ENCODE data around the gene AFF4.

The AFF4 gene

DNA sequence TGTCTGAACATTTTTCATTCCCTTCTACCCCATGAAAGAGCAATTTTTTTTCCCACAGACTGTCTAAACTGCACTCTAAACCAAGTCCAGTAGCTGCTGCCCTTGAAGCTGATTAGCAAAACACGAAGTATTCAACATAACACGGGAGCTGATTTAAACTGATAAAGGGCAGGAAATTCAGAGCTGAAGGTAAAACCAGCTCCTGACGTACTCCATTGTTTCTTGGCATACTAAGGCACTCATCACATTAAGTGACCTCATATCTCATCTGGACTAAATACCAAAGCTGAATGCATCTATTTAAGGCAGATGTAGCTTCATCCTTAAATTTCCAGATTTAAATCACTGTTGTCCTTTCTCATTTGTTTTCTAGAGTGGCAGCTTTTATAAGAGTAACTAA lies 109.1 kb downstream of the AFF4 start:
- DNase-seq = no peak

DNA sequence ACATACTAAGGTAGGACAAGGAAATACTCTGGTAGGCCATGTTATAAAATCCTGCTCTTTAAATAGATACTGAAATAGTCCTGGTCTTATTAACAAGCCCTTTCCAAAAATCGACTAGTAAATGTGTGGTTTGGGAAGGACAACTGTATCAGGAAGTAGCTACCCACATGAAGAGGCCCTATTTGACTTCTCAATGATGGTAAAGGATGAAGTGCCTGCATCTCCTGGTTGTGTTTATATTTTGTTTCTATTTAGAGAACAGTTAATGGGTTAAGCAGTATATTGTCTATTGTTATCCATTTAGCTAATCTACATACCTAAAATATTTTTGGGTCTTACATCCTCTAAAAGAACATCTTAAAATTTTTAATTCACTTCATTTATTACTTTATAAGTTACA lies 109.6 kb downstream of the AFF4 start:
- DNase-seq = no peak

DNA sequence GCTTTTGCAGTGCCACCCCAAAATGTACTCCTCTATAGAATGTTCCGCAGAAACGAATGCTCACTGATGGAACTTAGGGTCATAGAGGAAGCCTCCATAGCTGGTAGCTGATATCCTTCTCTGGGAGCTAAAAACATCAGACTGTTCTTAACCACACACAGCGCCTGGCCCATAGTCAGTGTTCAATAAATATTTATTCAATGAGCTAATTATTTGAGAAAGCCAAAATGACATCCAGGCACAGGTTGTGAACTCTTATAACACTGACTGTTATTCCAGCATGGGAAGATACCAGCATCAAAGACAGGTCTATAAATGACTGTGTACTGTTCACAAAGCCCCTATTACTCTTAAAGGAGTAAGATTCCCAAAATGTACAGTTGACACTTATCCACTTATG lies 110.1 kb downstream of the AFF4 start:
- DNase-seq = no peak

DNA sequence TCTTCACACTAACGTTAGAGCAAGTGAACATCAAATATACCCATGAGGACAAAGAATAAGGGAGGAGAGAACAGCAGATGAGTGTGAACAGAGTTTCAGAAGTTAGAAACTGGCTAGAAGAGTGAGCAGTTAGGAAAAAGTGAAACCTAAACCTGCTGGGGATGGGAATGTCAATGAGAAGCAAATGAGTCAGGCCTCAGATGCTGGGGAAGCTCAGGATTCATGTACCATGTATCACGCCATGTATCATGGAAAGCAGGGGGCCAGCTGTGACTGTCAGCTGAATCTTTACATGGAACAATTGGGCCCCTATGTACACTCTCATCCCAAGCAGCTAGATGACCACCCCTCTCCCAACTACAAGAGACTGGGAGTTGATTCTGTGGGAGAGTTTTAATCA lies 113.4 kb downstream of the AFF4 start:
- DNase-seq = no peak

DNA sequence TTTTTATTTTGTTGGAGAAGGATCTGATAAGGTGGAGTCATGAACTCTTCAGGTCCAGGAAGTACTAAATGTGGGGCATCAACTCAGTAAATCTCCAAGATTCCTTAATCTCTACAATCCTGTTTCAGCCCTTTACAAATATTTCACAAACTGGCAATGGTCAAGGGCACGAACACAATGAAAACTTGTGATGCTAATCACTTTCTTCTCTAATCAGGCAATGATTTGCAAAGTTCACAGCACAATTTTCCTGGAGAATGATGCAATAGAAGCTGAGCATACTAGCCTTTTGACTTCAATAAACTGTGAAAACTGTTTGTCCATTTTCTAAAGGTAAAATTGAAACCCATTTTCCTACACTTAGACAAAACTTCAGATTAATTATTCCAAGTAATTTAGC lies 114.1 kb downstream of the AFF4 start:
- DNase-seq = no peak

DNA sequence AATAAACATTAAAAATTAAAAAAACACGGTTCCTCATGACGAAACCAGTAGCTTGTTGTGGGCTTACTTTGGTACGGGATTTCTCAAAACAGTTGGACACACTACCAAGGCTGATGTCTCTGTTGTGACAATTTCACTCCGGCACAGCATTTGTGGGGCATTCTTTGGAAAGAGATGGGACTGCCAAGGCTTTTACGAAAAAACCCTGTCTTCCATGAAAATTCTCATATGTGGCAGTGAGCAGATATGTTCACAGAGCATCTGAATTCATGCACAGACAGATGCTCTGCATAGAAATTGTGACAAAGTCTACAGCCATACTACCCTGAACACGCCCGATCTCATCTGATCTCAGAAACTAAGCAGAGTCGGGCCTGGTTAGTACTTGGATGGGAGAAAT lies 115.2 kb downstream of the AFF4 start:
- no peak for DNase-seq

DNA sequence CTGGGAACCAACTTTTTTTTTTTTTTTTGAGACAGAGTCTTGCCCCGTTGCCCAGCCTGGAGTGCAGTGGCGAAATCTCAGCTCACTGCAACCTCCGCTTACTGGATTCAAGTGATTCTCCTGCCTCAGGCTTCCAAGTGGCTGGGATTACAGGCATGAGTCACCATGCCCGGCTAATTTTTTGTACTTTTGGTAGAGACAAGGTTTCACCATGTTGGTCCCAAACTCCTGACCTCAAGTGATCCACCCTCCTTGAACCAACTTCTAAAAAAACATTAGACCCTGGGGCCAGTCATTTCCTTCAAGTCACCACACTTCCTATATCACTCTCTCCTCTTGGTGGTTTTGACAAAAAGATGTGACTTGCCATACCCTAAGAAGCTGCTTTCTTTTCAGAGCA lies 122.1 kb downstream of the AFF4 start:
- DNase-seq = no peak

DNA sequence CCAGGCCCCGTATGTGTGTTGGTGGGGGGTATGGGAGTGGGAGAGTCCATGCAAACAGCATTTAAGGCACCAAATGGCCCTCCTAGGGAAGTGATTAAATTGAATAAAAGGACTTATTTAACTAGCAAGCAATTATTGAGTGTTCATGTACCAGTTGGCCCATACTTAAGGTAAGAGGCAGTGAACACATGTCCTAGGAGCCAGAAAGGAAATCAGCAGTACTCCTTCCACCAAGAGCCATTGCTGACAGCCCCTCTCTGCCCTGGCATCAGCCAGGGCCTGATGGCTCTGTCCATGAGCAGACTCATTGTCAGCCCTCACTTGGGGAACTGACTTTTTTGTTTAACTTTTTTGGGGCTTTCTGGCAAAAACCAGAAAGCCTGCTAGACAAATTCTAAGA lies 122.5 kb downstream of the AFF4 start:
- no peak for DNase-seq

DNA sequence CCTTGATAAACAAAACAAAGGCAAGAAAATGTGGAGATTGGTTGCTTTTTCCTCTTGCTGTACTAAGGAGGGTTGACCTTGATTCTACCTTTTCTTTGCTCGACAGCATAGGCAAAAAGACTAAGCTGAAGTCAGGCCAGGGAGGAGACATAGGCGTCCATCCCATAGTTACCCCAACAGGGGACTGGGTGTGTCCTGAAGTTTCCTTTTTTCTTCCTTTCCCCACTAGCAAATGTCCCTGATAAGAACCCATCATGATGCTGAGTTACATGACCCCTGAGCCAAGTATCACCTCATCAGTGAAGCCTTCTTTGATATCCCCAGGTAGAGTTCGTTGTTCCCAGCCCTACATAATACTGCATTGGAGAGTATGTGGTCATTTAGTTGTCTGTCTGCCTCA lies 123.1 kb downstream of the AFF4 start:
- no peak for DNase-seq

DNA sequence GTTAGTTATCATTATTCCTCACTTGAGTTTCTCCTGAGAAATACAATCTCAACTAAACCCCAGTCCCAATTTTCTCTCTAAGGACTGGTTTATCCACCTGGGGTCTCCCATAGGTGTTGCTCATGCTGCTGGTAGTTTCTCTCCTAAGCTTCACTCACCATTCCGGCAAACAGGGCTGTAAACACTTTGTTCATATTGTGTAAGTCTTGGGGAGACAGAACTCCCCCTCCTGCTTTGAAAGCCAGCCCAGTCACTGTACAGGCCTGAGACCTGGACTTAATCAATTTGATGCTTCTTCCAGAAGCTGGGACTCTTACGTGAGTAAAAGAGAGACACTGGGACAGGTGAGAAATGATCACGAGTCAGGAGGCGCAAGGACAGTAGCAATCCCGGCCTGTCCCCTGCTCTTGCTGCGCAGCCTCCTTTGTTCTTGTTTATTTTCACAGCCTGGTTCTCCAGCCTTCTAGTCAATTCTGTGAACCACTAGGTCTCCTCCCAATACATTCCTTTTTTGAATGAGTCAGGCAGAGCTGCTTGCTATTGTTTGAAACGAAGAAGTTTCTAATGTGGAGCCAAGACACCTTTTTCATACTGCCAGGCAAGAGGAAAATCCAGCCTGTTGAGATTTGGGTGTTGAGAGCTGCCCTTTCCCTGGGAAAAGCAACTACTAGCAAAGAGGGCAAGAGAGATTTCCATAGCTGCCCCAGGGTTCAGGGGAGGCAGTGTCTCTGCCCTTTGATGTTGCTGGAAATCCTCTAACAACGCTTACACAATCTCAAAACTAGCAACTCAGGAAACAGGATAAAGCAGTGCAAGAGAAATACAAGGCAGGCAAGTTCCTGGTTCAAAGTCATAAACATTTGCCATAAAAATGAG lies 123.8 kb downstream of the AFF4 start:
- no peak for DNase-seq

DNA sequence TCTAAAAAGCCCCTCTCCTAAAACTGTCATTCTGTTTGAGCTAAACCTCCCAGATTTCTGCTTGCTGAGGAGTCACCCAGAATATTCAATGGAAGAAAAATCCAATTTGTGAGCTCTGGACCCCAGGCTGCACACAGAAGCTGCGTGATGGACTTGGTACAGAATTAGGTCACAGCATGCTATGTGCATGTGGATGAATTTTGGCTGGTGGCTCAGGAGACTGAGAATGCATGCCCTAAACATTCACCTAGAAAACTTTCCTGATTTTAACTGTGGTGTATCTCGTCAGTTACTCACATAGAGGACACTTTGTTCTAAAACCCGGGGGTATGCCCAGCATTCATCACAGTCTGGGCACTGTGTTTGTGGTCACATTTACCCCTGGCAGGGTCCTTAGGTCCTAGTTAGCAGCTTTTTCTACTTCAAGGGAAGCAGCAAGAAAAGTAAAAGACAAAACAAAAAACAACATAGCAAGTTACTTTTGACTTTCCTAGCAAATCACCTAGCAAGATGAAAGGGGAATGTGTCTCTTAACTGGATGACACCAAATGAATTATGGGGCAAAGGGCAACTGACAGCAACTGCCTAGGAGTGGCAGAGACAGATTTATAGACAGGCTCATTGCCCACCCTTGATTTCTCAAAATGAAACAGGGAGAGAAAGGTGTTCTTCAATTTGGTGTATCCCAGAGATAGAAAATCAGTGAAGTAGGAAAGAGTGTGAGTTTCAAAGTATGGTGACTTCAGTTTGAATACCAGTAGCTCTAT lies 124.7 kb downstream of the AFF4 start:
- no peak for DNase-seq

DNA sequence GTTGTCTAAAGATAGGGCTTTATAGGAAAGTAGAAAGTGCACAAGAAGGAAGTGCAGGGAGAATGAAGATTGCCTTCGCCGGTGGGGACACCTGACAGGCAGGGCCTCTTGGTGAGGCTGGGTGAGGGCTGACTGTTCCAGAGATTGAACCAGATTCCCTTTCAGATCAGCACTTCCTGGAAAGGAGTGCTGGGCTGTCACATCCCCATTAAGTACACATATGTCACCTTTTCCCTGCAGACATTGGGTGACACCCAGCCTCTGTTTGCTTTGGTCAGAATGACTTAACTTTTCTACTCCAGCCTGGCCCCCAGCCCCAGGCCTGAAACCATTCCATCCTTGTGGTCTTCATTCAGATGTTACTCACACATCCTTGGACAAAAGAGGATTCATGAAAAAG lies 125.6 kb downstream of the AFF4 start:
- DNase-seq = no peak

DNA sequence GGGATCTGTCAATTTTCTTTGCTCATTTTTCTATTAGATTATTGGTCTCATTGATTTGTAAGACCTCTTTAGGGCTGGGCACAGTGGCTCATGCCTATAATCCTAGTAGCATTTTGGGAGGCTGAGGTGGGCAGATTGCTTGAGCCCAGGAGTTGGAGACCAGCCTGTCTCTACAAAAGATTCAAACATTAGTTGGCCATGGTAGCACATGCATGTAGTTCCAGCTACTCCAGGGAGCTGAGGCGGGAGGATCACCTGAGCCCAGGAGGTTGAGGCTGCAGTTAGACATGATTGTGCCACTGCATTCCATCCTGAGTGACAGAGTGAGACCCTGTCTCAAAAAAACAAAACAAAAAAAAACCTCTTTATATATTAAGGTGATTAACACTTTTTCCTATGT lies 126.6 kb downstream of the AFF4 start:
- DNase-seq = no peak

DNA sequence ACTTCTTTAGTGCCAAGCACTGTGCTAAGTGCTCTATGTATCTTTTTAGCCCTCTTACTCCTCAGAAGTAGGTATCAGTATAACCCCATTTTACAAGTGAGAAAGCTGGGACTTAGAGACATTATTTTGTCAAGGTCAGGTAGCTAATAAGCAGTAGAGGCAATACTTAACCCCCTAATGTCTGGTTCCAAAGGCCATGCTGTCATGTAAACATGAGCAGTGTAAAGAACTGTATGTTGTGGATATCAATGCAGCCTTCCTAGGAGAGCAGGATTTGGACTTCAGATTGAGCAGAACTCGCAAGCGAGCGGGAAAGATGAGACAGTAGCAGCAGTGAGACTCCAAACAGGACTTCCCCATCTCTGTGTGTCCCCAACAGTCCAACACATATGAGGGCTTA lies 129.4 kb downstream of the AFF4 start:
- no peak for DNase-seq

DNA sequence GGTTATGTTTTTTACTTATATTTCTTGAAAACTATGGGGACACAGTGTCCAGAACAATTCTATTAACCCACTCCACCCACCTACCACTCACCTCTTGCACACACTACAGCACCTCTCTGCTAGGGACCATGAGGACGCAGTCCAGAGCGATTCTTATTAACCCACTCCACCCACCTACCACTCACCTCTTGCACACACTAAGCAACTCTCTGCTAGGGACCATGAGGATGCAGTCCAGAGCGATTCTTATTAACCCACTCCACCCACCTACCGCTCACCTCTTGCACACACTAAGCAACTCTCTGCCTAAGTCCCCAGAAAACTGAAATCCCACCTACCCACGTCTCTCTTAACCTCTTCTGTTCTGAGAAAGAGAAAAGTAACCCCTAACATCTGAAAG lies 130.8 kb downstream of the AFF4 start:
- DNase-seq = no peak

DNA sequence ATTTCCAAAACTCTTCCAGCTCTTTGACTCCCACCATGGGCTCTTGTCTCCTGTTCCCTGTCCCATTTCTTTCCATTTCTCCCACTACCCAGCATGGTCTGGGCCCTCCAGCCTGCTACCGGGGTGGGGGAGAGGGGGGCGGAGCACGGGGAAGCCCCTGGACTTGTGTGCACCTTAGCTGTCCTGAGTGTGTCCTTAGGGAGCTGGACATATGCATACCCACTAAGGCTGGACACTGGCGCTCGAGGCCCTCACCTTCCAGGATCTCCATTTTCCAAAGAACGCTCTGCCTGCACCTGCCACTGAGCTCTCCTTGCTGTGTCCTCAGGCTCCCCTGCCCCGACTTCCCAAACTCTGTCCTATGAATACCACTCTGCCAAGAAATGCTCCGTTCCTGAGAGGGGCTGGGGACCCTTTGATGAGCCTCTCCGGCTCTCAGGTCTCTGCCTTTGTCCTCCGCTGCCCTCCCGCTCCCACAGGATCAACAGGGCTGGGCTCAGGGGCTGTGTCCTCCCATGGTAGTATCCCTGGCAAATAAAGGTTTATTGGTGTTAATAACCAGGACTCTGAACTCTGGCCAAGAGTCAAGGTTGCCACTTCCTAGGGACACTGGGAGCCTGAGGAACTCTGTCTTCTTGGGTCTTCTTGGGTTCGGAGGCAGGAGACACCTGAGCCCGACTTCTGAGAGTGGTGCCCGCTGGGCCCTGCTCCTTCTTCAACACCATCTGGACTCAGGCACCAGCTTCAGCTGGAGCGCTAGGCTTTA lies 132.2 kb downstream of the AFF4 start:
- DNase-seq = no peak

DNA sequence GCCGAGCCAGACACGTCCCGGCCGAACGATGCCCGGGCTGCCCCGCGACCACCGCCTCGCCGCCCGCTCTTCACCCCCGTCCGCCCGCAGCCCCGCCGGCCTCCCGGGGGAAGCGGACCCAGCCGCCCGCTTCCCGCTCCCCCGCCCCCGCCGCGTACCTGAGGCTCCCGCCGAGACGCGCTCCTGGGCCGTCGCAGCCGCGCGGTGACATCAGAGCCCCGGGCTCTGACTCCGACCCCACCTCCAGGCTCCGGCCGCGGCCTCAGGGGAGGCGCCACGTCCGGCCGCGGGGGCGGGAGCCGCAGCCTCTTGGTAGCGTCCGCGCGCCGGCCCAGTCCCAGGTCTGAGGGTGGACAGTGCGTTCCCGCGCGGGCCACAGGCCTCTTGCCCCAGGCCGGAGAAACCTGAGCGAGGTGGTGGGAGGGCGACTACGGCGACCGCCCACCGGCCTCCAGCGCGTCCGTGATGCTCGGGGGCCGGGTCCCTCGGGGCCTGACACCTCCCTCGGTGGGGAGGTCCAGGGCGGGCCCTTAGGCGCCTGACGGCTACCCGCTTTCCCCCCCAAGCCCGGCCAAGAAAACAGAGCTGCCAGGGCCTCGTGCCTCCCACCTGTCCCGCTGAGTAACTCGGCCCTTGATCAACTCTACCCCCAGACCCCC lies 132.9 kb downstream of the AFF4 start, which contains the start of gene SHROOM1:
Gene SHROOM1 (minus strand): TSS at position 212 of the 659 bp plus-strand sequence. CDS start 4,507 bp downstream, outside the sequence.
- DNase-seq = no peak

DNA sequence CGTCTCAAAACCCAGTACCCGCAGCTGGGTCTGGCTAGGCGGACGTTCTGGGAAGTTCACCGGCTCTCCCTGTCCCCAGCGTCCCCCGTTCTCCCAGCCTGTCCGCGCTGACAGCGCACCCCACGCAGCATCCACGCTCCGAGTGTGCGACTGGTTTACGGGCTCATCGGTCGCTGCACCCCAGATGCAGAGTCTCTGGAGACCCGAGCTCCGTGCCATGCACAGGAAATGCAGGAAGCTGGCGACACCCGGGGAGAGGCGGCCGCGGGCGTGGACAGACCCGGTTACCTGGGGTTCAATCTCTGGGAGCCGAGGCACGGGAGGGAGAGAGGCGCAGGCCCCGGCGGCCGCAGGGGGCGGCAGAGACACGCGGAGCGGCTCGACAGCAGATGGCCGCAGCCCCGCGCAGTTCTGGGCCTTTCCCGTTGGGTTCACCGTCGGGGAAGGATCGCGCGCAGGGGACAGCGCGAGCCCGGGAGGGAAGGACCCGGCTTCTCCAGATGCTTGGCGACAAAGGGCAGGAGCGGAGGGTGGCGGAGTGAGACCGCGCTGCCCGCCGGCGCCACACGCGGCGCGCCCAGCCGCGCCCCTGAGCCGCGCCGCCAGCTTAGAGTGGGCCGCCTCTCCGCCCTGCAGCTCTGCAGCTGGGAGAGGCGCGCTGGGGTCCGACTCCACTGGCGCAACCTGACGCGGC lies 133.5 kb downstream of the AFF4 start:
- peak; percentile 36 for DNase-seq

DNA sequence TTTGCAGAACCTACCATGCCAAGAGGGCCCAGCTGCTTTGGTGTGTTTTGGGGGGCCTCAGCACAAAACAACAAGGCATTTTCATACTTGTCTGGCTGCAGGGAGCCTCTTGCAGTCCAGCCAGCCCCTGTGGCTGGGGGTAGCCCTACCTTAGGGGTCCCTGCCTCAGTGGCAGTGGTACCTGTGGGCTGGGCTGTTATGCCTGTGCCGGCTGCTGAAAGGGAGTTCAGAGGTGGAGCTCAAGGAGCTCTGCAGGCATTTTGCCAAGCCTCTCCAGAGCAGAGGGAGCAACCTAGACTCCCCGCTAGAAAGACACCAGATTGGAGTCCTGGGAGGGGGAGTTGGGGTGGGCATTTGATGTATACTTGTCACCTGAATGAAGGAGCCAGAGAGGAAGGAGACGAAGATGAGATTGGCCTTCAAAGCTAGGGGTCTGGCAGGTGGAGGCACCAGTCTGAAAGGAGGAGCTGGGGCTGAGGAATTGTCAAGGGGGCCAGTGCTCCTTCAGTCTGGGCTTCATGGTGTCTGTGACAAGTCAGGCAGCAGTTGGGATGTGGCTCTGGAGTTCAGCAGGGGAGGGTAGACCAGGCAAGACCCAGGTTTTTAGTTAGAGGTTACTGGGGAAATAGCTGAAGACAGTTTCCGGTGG lies 134.5 kb downstream of the AFF4 start:
- no peak for DNase-seq

DNA sequence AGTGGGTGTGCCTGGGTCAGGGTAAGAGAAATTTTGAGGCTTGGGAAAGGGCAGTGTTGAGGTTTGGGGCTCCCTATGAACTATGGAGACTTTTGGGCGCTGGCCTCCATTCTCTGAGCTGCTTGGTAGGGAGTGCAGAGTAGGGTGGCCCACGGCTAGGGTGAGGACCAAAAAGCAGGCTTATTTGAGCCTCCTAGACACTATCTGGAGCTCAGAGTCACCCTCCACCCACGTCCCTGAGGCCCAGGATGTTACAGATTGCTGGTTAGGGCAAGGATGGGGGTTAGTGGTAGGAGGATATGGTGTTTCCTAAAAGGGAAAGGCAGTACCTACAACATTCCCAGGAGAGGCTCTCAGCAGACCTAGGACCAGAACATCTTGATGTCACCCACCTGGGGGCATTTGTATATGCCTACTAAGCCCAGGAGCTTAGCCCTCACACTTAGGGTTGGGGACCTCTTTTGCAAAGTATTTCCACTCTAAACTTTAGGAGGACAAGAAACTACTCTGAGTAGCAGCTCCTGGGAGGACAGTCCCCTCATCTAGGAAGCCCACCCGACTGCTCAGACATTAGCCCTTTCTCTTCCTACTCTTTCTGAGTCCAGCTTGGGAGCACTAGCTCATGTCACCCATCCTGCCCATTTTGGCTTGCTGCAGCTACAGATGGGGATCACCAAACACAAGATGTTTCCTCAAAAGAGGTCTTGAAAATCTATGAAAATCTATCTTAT lies 135.3 kb downstream of the AFF4 start:
- no peak for DNase-seq
